WERI-Rb-1 (cell line): ENCODE results near the gene AATK.

Source experiments
- DNase-seq: peaks from one replicate; pipeline ENCODE4 v3.0.0-alpha.2; 2020
- H3K27ac ChIP-seq: fragments of 250-450 bp; sonication (Bioruptor Pico); 2 replicates; pipeline ENCODE4 v1.5.1; 2020; ENCODE audit warnings: mild to moderate bottlenecking, moderate library complexity
- H3K27me3 ChIP-seq: fragments of 250-450 bp; sonication (Bioruptor Pico); 2 replicates; pipeline ENCODE4 v1.5.1; 2021; ENCODE audit warnings: mild to moderate bottlenecking, low read depth, moderate library complexity; ENCODE audit not compliant: insufficient read depth, severe bottlenecking
- H3K36me3 ChIP-seq: fragments of 250-450 bp; sonication (Bioruptor Pico); 2 replicates; pipeline ENCODE4 v1.5.1; 2020; ENCODE audit warnings: mild to moderate bottlenecking, moderate library complexity
- H3K4me3 ChIP-seq: 2 replicates; pipeline ENCODE4 v1.5.1; 2011; ENCODE audit warnings: low read depth, mild to moderate bottlenecking, control low read depth, low read length
- H3K9me3 ChIP-seq: fragments of 250-450 bp; sonication (Bioruptor Pico); 2 replicates; pipeline ENCODE4 v1.5.1; 2021; ENCODE audit warnings: mild to moderate bottlenecking, moderate library complexity; ENCODE audit not compliant: severe bottlenecking
- TF ChIP-seq, protein P1 (sequence below): IDR thresholded peaks from 2 replicates; pipeline ENCODE4 v1.5.1; 2011; ENCODE audit warnings: low read depth, mild to moderate bottlenecking, control low read depth, inconsistent platforms, low read length

Gene AATK

GRCh38 chr17:81183316-81183715 is 17.3 kb upstream of the AATK start:
- TF ChIP-seq, protein P1, sequence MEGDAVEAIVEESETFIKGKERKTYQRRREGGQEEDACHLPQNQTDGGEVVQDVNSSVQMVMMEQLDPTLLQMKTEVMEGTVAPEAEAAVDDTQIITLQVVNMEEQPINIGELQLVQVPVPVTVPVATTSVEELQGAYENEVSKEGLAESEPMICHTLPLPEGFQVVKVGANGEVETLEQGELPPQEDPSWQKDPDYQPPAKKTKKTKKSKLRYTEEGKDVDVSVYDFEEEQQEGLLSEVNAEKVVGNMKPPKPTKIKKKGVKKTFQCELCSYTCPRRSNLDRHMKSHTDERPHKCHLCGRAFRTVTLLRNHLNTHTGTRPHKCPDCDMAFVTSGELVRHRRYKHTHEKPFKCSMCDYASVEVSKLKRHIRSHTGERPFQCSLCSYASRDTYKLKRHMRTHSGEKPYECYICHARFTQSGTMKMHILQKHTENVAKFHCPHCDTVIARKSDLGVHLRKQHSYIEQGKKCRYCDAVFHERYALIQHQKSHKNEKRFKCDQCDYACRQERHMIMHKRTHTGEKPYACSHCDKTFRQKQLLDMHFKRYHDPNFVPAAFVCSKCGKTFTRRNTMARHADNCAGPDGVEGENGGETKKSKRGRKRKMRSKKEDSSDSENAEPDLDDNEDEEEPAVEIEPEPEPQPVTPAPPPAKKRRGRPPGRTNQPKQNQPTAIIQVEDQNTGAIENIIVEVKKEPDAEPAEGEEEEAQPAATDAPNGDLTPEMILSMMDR, result no peak
- no peak for DNase-seq
- Histone ChIP-seq H3K9me3 (peaks cover 5% of the 10 kb centered on the region), H3K4me3 (no peak overlapping the region), H3K27ac (no peak overlapping the region; the same call in 1 of the 2 replicates), H3K27me3 (no peaks in the 10 kb centered on the region), H3K36me3 (peaks cover 13% of the 10 kb centered on the region)

DNA sequence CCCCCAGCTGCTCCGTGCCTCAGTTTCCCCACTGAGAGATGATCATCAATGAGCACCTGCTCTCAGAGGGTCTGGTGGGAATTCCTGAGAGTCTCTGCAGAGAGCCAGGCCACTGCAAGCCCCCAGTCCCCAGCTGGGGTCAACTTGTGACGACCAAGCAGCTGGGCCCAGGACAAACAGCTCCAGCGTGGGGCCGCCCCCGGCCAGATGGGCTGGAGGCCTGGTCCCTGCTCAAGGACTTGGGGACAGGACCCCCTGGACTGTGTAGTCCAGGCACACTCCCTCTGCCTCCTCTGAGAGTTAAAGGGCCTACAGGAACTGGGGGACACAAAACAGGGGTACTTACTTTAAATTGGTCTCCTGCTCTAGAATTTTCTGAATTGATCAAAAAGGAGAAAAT is 16.6 kb upstream of the AATK start:
- H3K27me3 ChIP-seq, result no peaks in the 10 kb centered on the region
- DNase-seq, result no peak
- no peak overlapping the region for H3K27ac ChIP-seq
- H3K4me3 ChIP-seq, result no peak overlapping the region
- peaks cover 6% of the 10 kb centered on the region; the same call in 1 of the 2 replicates for H3K36me3 ChIP-seq
- peaks cover 5% of the 10 kb centered on the region for H3K9me3 ChIP-seq
- TF ChIP-seq, protein P1, result no peak

GRCh38 chr17:81181811-81182185 is 15.8 kb upstream of the AATK start:
- Histone ChIP-seq H3K4me3 (no peak overlapping the region), H3K36me3 (no peaks in the 10 kb centered on the region), H3K27me3 (no peaks in the 10 kb centered on the region), H3K27ac (no peak overlapping the region), H3K9me3 (peaks cover 5% of the 10 kb centered on the region)
- TF ChIP-seq, protein P1, result no peak
- no peak for DNase-seq

DNA sequence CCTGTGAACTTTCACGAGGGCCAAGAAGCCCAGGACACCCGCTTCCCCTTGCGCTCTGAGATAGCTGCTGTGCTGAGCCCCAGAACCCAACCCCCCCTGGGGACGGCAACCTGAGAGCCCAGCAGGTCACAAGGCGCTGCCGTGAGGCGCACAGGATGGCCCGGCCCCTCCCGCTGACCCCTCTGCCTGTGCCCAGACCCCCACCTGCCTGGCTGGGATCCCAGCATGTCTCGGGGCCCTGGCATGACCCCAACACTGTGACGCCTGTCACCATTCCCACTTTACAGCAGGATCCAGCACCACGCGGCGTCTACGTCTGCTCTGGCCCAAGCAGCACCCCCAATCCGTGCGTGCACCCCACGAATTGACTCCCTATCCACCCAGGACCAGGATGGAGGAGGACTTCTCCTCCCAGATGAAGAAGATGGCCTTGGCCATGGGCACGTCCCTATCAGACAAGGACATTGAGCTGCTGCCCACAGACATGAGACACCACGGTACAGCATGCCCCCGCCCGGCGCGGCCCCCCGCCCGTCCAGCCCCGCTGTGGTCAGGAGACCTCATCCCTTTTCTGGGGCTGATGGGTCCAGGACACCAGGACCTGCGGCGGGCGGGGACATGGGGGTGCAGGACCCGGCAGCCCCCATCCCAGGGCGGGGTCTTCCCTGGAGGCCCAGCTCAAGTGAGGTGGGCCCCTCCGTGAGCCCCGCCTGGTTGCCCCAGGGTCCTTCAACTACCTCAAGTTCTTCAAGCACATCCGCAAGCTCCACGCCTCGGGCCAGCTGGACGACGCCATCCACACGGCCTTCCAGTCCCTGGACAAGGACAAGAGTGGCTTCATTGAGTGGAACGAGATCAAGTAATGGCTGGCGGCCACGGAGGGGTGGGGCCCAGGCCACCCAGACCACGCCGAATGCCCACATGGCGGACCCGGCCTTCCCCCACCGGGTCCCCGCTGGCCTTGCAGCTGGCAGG is 15.1 kb upstream of the AATK start:
- no peak for DNase-seq
- Histone ChIP-seq H3K9me3 (peaks cover 5% of the 10 kb centered on the region), H3K27ac (no peak overlapping the region; the same call in 1 of the 2 replicates), H3K4me3 (no peak overlapping the region), H3K27me3 (no peaks in the 10 kb centered on the region), H3K36me3 (no peaks in the 10 kb centered on the region)
- TF ChIP-seq, protein P1, result no peak

- Histone ChIP-seq H3K36me3 (no peaks in the 10 kb centered on the region), H3K9me3 (peaks cover 18% of the 10 kb centered on the region), H3K4me3 (no peak overlapping the region), H3K27ac (peak overlapping the region; percentile 33; the same call in 1 of the 2 replicates), H3K27me3 (no peaks in the 10 kb centered on the region)
- TF ChIP-seq, protein P1, result no peak
- DNase-seq, result no peak
Observed at GRCh38 chr17:81179861-81180260, 13.8 kb upstream of the AATK start.
